ENCODE results near the gene ZNF260.

GRCh38 chr19:36488118-36488845 is 39.8 kb downstream of the ZNF260 start:
- no peak for TF ChIP-seq POLR2A (IDR thresholded peaks at IDR 0.05)
- TF ChIP-seq CTCF (IDR thresholded peaks at IDR 0.05) = no peak

Measured in ovary (tissue), 3 donors.